ENCODE measurements around the gene ANTKMT.

ANTKMT gene

DNA sequence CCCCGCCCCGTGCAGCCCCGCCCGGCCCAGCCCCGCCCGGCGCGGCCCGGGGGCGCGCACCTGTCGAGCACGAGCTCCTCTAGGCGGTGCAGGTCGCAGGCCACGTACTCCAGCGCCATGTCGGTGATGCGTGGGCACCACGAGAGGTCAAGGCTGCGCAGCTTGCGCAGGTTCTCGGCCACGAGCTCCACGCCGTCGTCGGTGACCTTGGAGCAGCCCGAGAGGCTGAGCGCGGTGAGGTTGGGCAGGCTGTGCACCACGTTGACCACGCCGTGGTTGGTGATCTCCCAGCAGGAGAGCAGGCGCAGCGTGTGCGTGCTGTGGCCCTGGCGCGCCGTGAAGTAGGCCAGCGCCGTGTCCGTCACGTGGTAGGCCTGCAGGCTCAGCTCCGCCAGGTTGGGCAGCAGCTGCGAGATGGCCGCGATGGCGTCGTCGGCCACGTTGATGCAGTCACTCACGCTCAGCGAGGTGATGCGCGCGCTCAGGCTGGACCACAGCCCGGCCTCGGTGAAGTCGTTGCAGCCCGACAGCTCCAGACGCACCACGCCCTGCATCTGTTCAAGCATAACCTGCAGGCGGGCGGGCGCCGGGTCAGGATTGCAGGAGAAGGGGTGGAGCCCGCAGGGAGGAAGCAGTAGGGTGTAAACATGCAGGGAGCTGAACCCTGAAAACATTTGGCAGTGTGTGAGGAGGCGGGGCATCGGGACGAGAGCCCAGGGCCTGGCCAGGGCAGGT lies 25.4 kb upstream of the ANTKMT start:
- DNase-seq (ENCODE audit: extremely low read depth in 1 of 2, low read depth in 1 of 2): peak in 1 of 2 donors; percentile 52

DNA sequence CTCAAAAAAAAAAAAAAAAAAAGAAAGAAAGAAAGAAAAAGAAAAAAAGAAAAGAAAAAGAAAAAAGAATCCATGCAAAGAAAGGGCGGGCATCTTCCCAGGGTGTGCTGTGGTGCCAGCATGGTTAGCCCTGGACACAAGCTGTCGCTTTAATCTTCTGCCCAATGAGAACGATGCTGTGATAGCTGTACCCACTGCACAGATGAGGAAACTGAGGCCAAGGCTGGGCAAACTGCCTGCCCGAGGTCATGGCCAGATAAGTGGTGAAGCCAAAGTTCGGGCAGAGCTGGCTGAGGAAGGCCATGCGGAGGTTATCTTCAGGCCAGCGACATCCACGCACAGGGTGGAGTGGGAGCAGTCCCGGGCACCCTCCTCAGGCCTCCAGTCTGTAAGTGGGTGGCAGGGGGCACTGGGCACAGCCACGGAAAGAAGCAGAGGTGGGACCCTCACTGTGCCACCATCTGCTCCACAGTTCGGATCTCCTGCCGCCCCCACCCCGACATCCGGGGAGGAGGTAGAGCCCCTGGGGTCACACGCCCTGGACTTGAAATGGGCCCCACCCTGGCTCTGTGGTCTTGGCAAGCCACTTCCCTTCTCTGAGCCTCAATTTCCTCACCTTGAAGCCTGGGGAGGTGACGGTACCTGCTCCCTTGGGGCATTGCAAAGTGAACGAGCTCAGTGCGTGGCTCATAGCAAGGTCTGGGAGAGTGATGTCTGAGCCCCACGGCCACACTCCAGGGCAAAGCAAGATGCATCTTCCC lies 21.9 kb upstream of the ANTKMT start:
- DNase-seq (ENCODE audit: extremely low read depth in 1 of 2, low read depth in 1 of 2): no peak

DNA sequence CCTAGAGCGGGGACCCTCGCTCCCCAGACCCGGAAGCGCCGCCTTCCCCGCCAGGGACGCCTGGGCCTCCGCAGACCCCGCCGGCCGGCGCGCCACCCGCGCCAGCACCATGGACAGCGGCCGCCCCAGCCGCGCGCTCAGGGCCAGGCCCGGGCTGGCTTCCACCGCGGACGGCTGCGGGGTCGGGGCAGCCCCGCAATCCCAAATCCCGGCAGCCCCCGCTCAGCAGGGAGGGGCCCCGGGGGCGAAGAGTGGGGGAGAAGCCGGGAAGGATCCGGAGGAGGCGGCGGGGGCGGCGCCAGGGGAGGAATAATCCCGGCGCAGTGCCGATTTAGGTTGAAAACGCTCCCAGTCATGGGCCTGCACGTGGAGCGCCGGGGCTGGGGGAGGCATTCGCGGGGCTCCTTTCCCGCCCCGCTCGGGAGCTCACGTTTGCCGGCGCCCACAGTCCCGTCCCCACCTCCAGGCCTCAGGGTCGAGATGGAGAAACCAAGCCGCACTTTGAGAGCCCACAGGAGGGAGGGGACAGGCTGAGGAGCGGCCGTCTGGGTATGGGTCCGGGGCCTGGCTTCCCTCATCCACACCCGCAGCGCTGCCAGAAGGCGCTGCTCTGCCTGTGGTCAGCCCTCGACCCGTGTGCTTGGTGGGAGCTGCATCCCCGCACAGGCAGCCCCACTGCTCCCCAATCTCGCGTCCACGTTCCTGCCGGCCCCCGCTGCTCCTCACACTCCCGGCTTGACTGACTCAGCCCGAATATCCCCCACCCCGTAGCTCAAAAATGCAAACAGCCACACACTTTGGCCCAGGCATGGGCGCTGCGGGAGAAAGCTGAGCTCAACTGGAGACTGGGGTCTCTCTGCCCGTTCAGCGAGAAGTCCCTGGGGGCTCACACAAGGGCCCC lies 20.0 kb upstream of the ANTKMT start:
- peak in 1 of 2 donors; percentile 41 for DNase-seq (ENCODE audit: extremely low read depth in 1 of 2, low read depth in 1 of 2)

- DNase-seq (ENCODE audit: extremely low read depth in 1 of 2, low read depth in 1 of 2): no peak
These were observed 18.6 kb upstream of the ANTKMT start for GRCh38 chr16:702341-702740.

- DNase-seq (ENCODE audit: extremely low read depth in 1 of 2, low read depth in 1 of 2): no peak
These were observed 17.5 kb upstream of the ANTKMT start for GRCh38 chr16:703406-703805.

GRCh38 chr16:704047-704446 lies 16.9 kb upstream of the ANTKMT start:
- DNase-seq (ENCODE audit: extremely low read depth in 1 of 2, low read depth in 1 of 2): no peak

- no peak for DNase-seq (ENCODE audit: extremely low read depth in 1 of 2, low read depth in 1 of 2)
These were observed 16.2 kb upstream of the ANTKMT start for GRCh38 chr16:704552-705380.

GRCh38 chr16:705431-706188 lies 15.3 kb upstream of the ANTKMT start, which contains the start of gene FBXL16:
TSS of gene FBXL16 (minus strand) at chr16:705801. CDS start at chr16:697405, 8,396 bp downstream.
- no peak for DNase-seq (ENCODE audit: extremely low read depth in 1 of 2, low read depth in 1 of 2)

DNA sequence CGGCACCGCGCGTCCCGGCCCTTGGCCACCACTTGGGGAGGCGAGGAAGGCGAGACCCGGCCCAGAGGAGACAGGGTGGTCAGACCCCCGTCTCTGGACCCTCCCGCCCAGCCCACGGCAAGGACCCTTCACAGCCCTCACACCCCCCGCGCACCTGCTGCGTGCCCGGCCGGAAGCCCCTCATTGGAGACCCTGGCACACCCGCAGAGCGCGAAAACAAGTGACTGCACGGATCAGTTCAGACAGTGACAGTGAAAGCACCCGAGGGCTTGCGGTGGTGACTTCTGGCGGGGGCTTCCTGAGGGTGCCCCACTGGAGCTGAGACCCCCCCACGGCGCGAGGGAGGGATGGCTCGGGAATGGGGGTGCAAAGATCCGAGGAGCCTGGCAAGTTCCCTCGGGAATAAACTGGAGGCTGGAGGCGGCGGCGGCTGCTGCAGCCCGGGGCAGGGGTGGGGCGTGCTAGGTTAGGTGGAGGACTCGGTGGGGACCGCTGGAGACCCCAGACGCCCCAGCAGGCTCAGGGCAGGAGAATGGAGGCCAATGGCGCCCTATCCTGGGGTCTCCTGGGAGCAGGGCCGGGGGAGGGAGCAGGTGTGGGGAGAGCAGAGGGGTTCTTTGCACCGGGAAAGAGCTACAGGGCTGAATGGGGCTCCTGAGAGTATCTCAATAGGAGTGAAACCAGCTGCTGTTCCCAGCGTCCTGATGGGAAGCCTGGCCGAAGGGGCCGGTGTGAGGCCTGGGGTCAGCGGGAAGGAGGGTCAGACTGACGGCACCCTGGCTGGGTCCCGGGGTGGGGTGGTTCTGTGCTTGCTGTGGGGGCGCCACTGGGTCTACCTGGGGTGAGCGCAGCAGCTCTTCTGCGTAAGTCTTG lies 14.5 kb upstream of the ANTKMT start:
- no peak for DNase-seq (ENCODE audit: extremely low read depth in 1 of 2, low read depth in 1 of 2)

GRCh38 chr16:707062-707538 lies 13.8 kb upstream of the ANTKMT start:
- DNase-seq (ENCODE audit: extremely low read depth in 1 of 2, low read depth in 1 of 2): no peak

- DNase-seq (ENCODE audit: extremely low read depth in 1 of 2, low read depth in 1 of 2): no peak
These were observed 12.9 kb upstream of the ANTKMT start for GRCh38 chr16:708019-708418.

GRCh38 chr16:708959-709358 lies 12.0 kb upstream of the ANTKMT start:
- DNase-seq (ENCODE audit: extremely low read depth in 1 of 2, low read depth in 1 of 2): no peak

GRCh38 chr16:709566-710499 lies 11.1 kb upstream of the ANTKMT start:
- DNase-seq (ENCODE audit: extremely low read depth in 1 of 2, low read depth in 1 of 2): no peak

DNA sequence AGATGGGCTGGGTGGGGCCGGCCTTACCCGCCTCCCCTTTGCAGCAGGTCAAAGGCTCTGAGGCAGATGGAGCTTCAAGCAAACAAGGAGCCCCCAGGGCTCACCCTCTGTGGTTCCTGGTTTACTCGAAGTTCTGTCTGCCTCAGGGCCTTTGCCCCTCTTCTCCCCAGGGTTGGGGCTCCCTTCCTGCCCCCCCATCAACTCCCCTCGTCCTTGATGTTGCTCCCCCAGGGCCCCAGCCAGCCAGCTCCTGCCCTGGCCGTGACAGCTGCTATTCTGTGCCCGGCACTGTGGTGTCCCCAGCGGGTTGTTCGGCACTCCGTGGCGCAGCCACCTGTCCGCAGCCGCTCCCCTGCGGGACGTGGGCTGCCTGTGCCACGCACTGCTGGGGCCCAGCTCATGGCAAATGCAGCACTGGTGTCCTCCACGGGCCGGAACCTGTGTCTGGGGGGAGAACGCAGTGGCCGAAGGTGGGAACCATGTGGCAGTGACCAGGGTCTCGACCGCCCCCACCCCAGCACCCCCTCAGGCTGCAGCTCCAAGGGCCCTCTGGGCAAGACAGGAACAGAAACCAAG lies 10.4 kb upstream of the ANTKMT start:
- DNase-seq (ENCODE audit: extremely low read depth in 1 of 2, low read depth in 1 of 2): no peak

DNA sequence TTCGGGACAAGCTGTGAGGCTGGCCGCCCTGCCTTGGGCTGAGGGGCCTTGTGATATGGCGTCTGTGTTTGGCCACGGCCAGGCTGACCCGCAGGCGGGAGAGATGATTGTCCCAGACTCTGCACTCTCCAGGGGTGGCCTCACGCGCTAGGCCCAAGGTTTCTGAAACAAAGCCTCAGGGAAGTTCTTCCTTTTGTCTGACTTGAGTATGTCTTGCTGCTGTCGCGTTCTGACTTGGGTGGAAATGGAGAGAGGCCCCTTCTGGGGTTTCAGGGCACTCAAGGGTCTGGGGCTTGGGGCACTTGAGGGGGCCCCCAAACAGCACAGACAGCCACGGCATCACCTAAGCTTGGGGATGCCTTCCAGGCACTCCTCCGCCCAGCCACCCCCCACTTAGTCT lies 9.9 kb upstream of the ANTKMT start:
- DNase-seq (ENCODE audit: extremely low read depth in 1 of 2, low read depth in 1 of 2): no peak

DNA sequence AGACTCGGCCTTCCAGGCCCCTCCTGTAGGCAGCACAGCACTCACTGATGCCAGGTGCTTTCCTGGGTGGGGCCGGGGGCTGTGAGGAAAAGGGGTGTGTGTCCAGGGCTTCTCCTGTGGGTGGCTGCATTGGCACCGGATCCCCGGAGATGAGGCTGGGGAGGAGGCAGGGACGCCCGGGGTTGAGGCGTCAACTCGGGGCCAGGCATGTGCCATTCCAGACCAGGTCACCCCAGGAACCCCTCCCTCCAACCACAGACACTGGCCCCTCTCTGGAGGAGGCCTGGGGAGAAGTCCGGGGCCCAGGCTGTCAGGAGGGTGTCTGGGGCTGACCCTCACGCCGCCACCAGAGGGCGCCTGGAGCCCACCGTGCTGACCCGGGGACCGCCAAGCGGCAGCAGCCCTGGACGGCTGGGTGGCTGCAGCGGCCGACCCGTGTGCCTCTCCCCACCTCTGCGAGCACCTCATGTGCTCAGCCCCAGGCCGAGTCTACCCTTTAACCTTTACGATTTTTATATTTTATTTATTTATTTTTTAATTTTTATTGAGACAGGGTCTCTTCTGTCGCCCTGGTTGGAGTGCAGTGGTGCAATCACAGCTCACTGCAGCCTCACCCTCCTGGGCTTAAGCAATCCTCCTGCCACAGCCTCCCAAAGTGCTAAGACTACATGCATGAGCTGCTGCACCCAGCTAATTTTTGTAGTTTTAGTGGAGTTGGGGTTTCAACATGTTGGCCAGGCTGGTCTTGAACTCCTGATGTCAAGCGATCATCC lies 9.2 kb upstream of the ANTKMT start:
- DNase-seq (ENCODE audit: extremely low read depth in 1 of 2, low read depth in 1 of 2): peak; percentile 59 to 83
